GM12878 (cell line): ENCODE measurements around the gene B3GNT2. TPM values are rescaled to one million over a fixed set of nuclear protein-coding genes. Genes with fewer than 3 reads are reported as not detected.

ENCODE experiments used
- ATAC-seq: fragments of 200-7000 bp; cut with Tn5 transposase; 3 replicates; pipeline ENCODE4 v1.9.1; 2020; ENCODE audit warnings: mild to moderate bottlenecking, moderate library complexity
- BruUV-seq: library from RNA; stranded (reverse); fragments of 400-500 nt; replicated peaks from 2 replicates; lab custom pipeline; 2021; lab: Mats Ljungman, UMichigan
- CTCF ChIA-PET: fragments of 300-600 bp; sonication (Branson Sonifier 250); formaldehyde crosslinking; extraction: SDS; loops from one replicate; lab custom pipeline; 2021; ENCODE audit warnings: inconsistent platforms; lab: Yijun Ruan, JAX
- POLR2A ChIA-PET: fragments of 350-600 bp; formaldehyde crosslinking; extraction: SDS; loops from one replicate; lab custom pipeline; 2021; ENCODE audit warnings: inconsistent platforms; lab: Charles Lee
- RAD21 ChIA-PET: fragments of 300-600 bp; sonication (Branson Sonifier 250); formaldehyde crosslinking; loops from one replicate; lab custom pipeline; 2023; ENCODE audit warnings: antibody characterized with exemption; ENCODE audit not compliant: unreplicated experiment; lab: Charles Lee
- SMC1A ChIA-PET: fragments of 300-600 bp; sonication (Branson Sonifier 250); formaldehyde crosslinking; loops from one replicate; lab custom pipeline; 2023; ENCODE audit not compliant: unreplicated experiment, uncharacterized antibody; lab: Charles Lee
- DNase-seq: peaks from one replicate; pipeline ENCODE4 v3.0.0-alpha.2; 2011; ENCODE audit warnings: low read depth, low spot score
- FAIRE-seq: peaks from 3 replicates; lab custom pipeline; 2011; peaks lifted over from hg19 to GRCh38; lab: Jason Lieb, UNC
- H2AFZ ChIP-seq: 2 replicates; pipeline ENCODE4 v1.6.0; 2011; ENCODE audit warnings: low read depth, low read length, control low read depth; ENCODE audit not compliant: control insufficient read depth
- H3K27ac ChIP-seq: 2 replicates; pipeline ENCODE4 v1.5.1; 2011; ENCODE audit warnings: control low read depth; ENCODE audit not compliant: control insufficient read depth, insufficient read depth
- H3K27me3 ChIP-seq, 2 experiments: replicated peaks in 1 of 2; 2 replicates each; pipeline versions ENCODE4 v1.6.0 to v1.6.1; 2011; ENCODE audit warnings: low read length in 1 of 2; ENCODE audit not compliant: control insufficient read depth in 2 of 2, insufficient read depth in 2 of 2
- H3K36me3 ChIP-seq, 2 experiments: 2 replicates each; pipeline ENCODE4 v1.5.1; 2011; ENCODE audit warnings: low read length in 1 of 2; ENCODE audit not compliant: control insufficient read depth in 2 of 2, insufficient read depth in 2 of 2
- H3K4me1 ChIP-seq: 2 replicates; pipeline ENCODE4 v1.6.1; 2011; ENCODE audit warnings: mild to moderate bottlenecking, low read length, moderate library complexity, mixed read lengths; ENCODE audit not compliant: control insufficient read depth, insufficient read depth
- H3K4me2 ChIP-seq: 2 replicates; pipeline ENCODE4 v1.6.0; 2011; ENCODE audit warnings: control low read depth; ENCODE audit not compliant: control insufficient read depth, insufficient read depth
- H3K4me3 ChIP-seq: fragments of 200-600 bp; sonication (generic); 2 replicates; pipeline ENCODE4 v1.5.1; 2016
- H3K79me2 ChIP-seq: 2 replicates; pipeline ENCODE4 v1.6.0; 2011; ENCODE audit warnings: low read length; ENCODE audit not compliant: control insufficient read depth, insufficient read depth
- H3K9ac ChIP-seq: 2 replicates; pipeline ENCODE4 v1.8.0; 2011; ENCODE audit warnings: low read length, control low read depth, mixed read lengths; ENCODE audit not compliant: control insufficient read depth, insufficient read depth
- H3K9me3 ChIP-seq: replicated peaks from 3 replicates; pipeline ENCODE4 v1.5.1; 2011; ENCODE audit warnings: mild to moderate bottlenecking, low read length; ENCODE audit not compliant: control insufficient read depth, insufficient read depth
- H4K20me1 ChIP-seq: 2 replicates; pipeline ENCODE4 v1.6.0; 2011; ENCODE audit not compliant: control insufficient read depth, insufficient read depth
- BCL3 ChIP-seq: IDR thresholded peaks from 2 replicates; pipeline ENCODE4 v1.6.1; 2011; ENCODE audit warnings: borderline replicate concordance, low read depth, mild to moderate bottlenecking, moderate library complexity, low read length; ENCODE audit not compliant: insufficient read depth, poor library complexity, severe bottlenecking
- E2F8 ChIP-seq: fragments of 450-650 bp; IDR thresholded peaks from 2 replicates; pipeline ENCODE4 v1.6.1; 2018; ENCODE audit warnings: mild to moderate bottlenecking, low read depth, moderate library complexity; ENCODE audit not compliant: partially characterized antibody
- EZH2 ChIP-seq: IDR thresholded peaks from 2 replicates; pipeline ENCODE4 v1.6.1; 2012; ENCODE audit warnings: low read depth, mild to moderate bottlenecking, control low read depth, inconsistent platforms, low read length, borderline replicate concordance; ENCODE audit not compliant: control insufficient read depth
- IKZF1 ChIP-seq: fragments of 450-650 bp; conservative IDR thresholded peaks from 2 replicates; pipeline ENCODE4 v1.6.1; 2017; ENCODE audit warnings: antibody characterized with exemption, mild to moderate bottlenecking
- IRF4 ChIP-seq: IDR thresholded peaks from 2 replicates; pipeline ENCODE4 v1.6.1; 2011; ENCODE audit warnings: low read depth, low read length
- KAT2A ChIP-seq: conservative IDR thresholded peaks from 2 replicates; pipeline ENCODE4 v1.6.1; 2011; ENCODE audit warnings: low read depth, low read length; ENCODE audit not compliant: control insufficient read depth
- RAD21 ChIP-seq: IDR thresholded peaks from 2 replicates; pipeline ENCODE4 v1.6.1; 2011; ENCODE audit warnings: mild to moderate bottlenecking, low read depth, low read length, moderate library complexity; ENCODE audit not compliant: insufficient read depth
- RBBP5 ChIP-seq: fragments of 200-600 bp; sonication (generic); conservative IDR thresholded peaks from 2 replicates; pipeline ENCODE4 v1.6.1; 2016
- RCOR1 ChIP-seq: conservative IDR thresholded peaks from 2 replicates; pipeline ENCODE4 v1.6.1; 2012; ENCODE audit warnings: low read depth, low read length, improper control_type of control experiment
- RFX5 ChIP-seq: IDR thresholded peaks from 2 replicates; pipeline ENCODE4 v1.6.1; 2011; ENCODE audit warnings: low read depth, low read length, improper control_type of control experiment
- SRF ChIP-seq, 2 experiments: IDR thresholded peaks; 2 replicates each; pipeline ENCODE4 v1.6.1; 2011; ENCODE audit warnings: low read depth in 2 of 2, low read length in 2 of 2, mild to moderate bottlenecking in 1 of 2, moderate library complexity in 1 of 2
- STAT3 ChIP-seq: IDR thresholded peaks from 2 replicates; pipeline ENCODE4 v1.6.1; 2011; ENCODE audit warnings: low read depth, low read length, improper control_type of control experiment
- WGBS: methylation state at CpG from one replicate; pipeline ENCODE4 v1.1.6; 2016; ENCODE audit warnings: low lambda C conversion rate; ENCODE audit not compliant: insufficient replicate concordance, insufficient coverage; ENCODE audit errors: missing lambda C conversion rate; 5-methylcytosine and 5-hydroxymethylcytosine counted together
- in situ Hi-C: fragments of 300-500 bp; cut with MboI; formaldehyde crosslinking; loops from 9 replicates; pipeline ENCODE4 v1.14.3; 2018; ENCODE audit warnings: mixed read lengths
- intact Hi-C: fragments of 100-400 bp; cut with micrococcal nuclease; formaldehyde crosslinking; loops from one replicate; pipeline ENCODE4 v1.14.2; 2022; ENCODE audit not compliant: unreplicated experiment
- polyA plus RNA-seq, 11 experiments: library from polyadenylated mRNA; depleted of rRNA in 4 of 11; unstranded in 6 of 11; stranded (reverse) in 5 of 11; fragments of >200 nt; fragmentation: Nextera tagmentation in 4 of 11; fragmentation: Illumina TruSeq in 1 of 11; extraction: Ambion mirVana in 4 of 11; extraction: Trizol in 1 of 11; gene quantifications; 1 replicate in 1 of 11; 2 replicates in 10 of 11; pipeline versions ENCODE4 v1.2.1 to v1.2.3, GENCODE V29; 2011 to 2016; ENCODE audit warnings: inconsistent platforms in 2 of 11, missing spikeins in 2 of 11, low read depth in 1 of 11
- total RNA-seq, 4 experiments: library from RNA; depleted of rRNA in 3 of 4; stranded (reverse); fragments of >200 nt in 3 of 4; fragmentation: Illumina TruSeq in 1 of 4; extraction: Trizol in 1 of 4; gene quantifications; 2 replicates each; pipeline versions ENCODE4 v1.2.1 to v1.2.3, GENCODE V29; 2013 to 2021
- TF ChIP-seq, protein P1 (sequence below), 3 experiments: IDR thresholded peaks in 2 of 3; conservative IDR thresholded peaks in 1 of 3; 2 replicates each; pipeline ENCODE4 v1.5.1; 2011; ENCODE audit warnings: low read depth in 3 of 3, low read length in 3 of 3, mild to moderate bottlenecking in 3 of 3, control low read depth in 2 of 3, moderate library complexity in 2 of 3, inconsistent platforms in 1 of 3, mixed read lengths in 1 of 3; ENCODE audit not compliant: control insufficient read depth in 2 of 3, insufficient read depth in 1 of 3; ENCODE audit errors: extremely low read depth in 1 of 3

B3GNT2 gene
- total and polyA plus RNA-seq, 10 of the 15 experiments (the other 5 are each of a cell fraction or from before 2014, with no cell fraction given), result 19.7 to 103 (median 76.3) TPM

GRCh38 chr2:62238236-62238635 is 42.3 kb downstream of the B3GNT2 start (continued):
- no peak for TF ChIP-seq EZH2
- no peak for TF ChIP-seq IRF4
- TF ChIP-seq BCL3, result no peak
- no peak for TF ChIP-seq SRF (IDR thresholded peaks at IDR 0.05; ENCODE audit: low read depth in 2 of 2, low read length in 2 of 2)
- TF ChIP-seq RAD21, result no peak
- no peak for TF ChIP-seq E2F8

DNA sequence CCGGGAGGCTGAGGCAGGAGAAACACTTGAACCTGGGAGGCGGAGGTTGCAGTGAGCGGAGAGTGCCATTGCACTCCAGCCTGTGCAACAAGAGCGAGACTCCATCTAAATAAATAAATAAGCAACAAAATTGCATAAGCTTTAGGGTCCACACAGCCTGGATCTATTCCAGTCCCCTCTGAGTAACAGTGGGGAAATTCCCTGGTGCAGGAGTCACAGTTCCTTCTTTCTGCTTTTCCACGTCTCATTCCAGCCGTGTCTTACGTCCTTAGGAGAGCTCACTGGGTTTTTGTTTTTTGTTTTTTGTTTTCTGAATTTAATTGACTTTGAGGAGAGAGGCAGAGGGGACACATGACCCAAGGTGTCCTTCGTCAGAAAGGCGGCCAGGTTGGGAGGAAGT is 44.6 kb downstream of the B3GNT2 start:
- Histone ChIP-seq H3K27ac (no peak overlapping the region), H3K4me3 (no peak overlapping the region), H3K27me3 (no peaks in the 10 kb centered on the region), H3K9ac (no peak overlapping the region), H4K20me1 (no peaks in the 10 kb centered on the region), H3K4me2 (no peak overlapping the region), H3K79me2 (no peaks in the 10 kb centered on the region), H2AFZ (no peak overlapping the region), H3K4me1 (no peaks in the 10 kb centered on the region), H3K9me3 (no peaks in the 10 kb centered on the region), H3K36me3 (no peaks in the 10 kb centered on the region)
- in situ Hi-C loops, result no loop called here
- ChIA-PET CTCF (no interaction called here), POLR2A (interaction anchor here (1.2 kb wide), 1 partner anchor 23 kb away, joined by 3 read pairs; no protein-coding TSS in a partner anchor), SMC1A (no interaction called here), RAD21 (no interaction called here)
- BruUV-seq, result no TSS peak
- FAIRE-seq (no peak), DNase-seq (no peak), ATAC-seq (no peak)
- WGBS, result 95% methylated on average over 9 of the region's 9 CpGs
- intact Hi-C loops, result no loop called here
- no peak for TF ChIP-seq RFX5
- TF ChIP-seq IKZF1, result no peak
- TF ChIP-seq, protein P1, sequence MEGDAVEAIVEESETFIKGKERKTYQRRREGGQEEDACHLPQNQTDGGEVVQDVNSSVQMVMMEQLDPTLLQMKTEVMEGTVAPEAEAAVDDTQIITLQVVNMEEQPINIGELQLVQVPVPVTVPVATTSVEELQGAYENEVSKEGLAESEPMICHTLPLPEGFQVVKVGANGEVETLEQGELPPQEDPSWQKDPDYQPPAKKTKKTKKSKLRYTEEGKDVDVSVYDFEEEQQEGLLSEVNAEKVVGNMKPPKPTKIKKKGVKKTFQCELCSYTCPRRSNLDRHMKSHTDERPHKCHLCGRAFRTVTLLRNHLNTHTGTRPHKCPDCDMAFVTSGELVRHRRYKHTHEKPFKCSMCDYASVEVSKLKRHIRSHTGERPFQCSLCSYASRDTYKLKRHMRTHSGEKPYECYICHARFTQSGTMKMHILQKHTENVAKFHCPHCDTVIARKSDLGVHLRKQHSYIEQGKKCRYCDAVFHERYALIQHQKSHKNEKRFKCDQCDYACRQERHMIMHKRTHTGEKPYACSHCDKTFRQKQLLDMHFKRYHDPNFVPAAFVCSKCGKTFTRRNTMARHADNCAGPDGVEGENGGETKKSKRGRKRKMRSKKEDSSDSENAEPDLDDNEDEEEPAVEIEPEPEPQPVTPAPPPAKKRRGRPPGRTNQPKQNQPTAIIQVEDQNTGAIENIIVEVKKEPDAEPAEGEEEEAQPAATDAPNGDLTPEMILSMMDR (IDR thresholded peaks at IDR 0.05 in 2 of 3, conservative IDR thresholded peaks at IDR 0.05 in 1 of 3; ENCODE audit: control insufficient read depth in 2 of 3, extremely low read depth in 1 of 3, insufficient read depth in 1 of 3, low read depth in 3 of 3, low read length in 3 of 3), result no peak
- no peak for TF ChIP-seq RCOR1
- TF ChIP-seq RBBP5, result no peak
- TF ChIP-seq STAT3, result no peak
- no peak for TF ChIP-seq KAT2A
